Fibroblast of pulmonary artery (primary cell): Measurements from ENCODE around the gene P2RX4.

Source experiments
- DNase-seq: peaks from one replicate; pipeline ENCODE4 v3.0.0-alpha.2; 2010; ENCODE audit warnings: low read depth
- H3K4me3 ChIP-seq: replicated peaks from 2 replicates; pipeline ENCODE4 v1.5.1; 2011; ENCODE audit warnings: low read depth, mild to moderate bottlenecking, control low read depth, low read length, moderate library complexity
- CTCF ChIP-seq: IDR thresholded peaks from 2 replicates; pipeline ENCODE4 v1.5.1; 2011; ENCODE audit warnings: mild to moderate bottlenecking, control low read depth, low read length, inconsistent platforms; ENCODE audit errors: missing control alignments

The P2RX4 gene

DNA sequence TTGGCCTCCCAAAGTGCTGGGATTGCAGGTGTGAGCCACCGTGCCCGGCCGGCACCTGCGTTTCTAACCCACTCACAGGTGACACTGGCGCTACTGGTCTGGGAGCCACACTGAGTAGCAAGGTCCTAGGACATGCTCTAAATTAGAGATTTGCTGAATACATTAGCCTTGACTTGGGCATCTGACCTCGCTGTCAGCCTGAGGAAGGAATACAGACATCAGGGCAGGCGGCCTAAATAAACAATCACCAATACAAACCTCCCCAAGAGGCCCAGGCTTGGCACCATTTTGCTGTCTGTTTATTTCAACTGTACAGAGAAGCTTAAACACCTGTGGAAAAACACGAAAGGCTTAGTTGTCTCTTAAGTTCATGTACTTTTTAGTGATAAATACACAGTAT, 27.5 kb downstream of the P2RX4 start:
- no peak for TF ChIP-seq CTCF
- H3K4me3 ChIP-seq, result no peak overlapping the region
- peak; percentile 7 for DNase-seq

- no peak overlapping the region for H3K4me3 ChIP-seq
- TF ChIP-seq CTCF, result no peak
- DNase-seq, result no peak
These were observed 28.2 kb downstream of the P2RX4 start for GRCh38 chr12:121238086-121238485.

GRCh38 chr12:121238604-121239350, 28.8 kb downstream of the P2RX4 start:
- TF ChIP-seq CTCF, result no peak

GRCh38 chr12:121239351-121240061, 29.6 kb downstream of the P2RX4 start:
- H3K4me3 ChIP-seq, result no peak overlapping the region
- no peak for DNase-seq
- no peak for TF ChIP-seq CTCF

More at GRCh38 chr12:121238604-121239350, 28.8 kb downstream of the P2RX4 start:
- H3K4me3 ChIP-seq, result no peak overlapping the region
- no peak for DNase-seq

- no peak overlapping the region for H3K4me3 ChIP-seq
- DNase-seq, result no peak
- no peak for TF ChIP-seq CTCF
These were observed 30.1 kb downstream of the P2RX4 start for GRCh38 chr12:121240062-121240420.

GRCh38 chr12:121240484-121241101, 30.7 kb downstream of the P2RX4 start:
- no peak for TF ChIP-seq CTCF
- no peak overlapping the region for H3K4me3 ChIP-seq
- peak; percentile 71 for DNase-seq
